Uterus (tissue), 4 donors: ENCODE measurements around the gene TMEM238L. TPM values are rescaled to one million over a fixed set of nuclear protein-coding genes. Genes with fewer than 3 reads are reported as not detected.

Experiments
- DNase-seq, 2 donors: peaks; one replicate each; pipeline ENCODE4 v3.0.0-alpha.2; 2019 to 2020
- H3K27ac ChIP-seq, 2 donors: fragments of 200-600 bp; sonication (generic); 1 replicate in 1 of 2; 2 replicates in 1 of 2; pipeline ENCODE4 v1.5.1; 2016 to 2018
- H3K27me3 ChIP-seq, 2 donors: fragments of 200-600 bp; sonication (generic); one replicate each; pipeline ENCODE4 v1.5.1; 2018 to 2019; ENCODE audit warnings: control low read depth in 1 of 2
- H3K36me3 ChIP-seq, 2 donors: fragments of 200-600 bp; sonication (generic); one replicate each; pipeline ENCODE4 v1.5.1; 2019; ENCODE audit warnings: control low read depth in 1 of 2
- H3K4me1 ChIP-seq, 2 donors: fragments of 200-600 bp; sonication (generic); one replicate each; pipeline ENCODE4 v1.5.1; 2018 to 2019; ENCODE audit warnings: control low read depth in 1 of 2
- H3K4me3 ChIP-seq, 2 donors: fragments of 200-600 bp; sonication (generic); 1 replicate in 1 of 2; 2 replicates in 1 of 2; pipeline ENCODE4 v1.5.1; 2018 to 2019; ENCODE audit warnings: mild to moderate bottlenecking in 1 of 2
- H3K9me3 ChIP-seq, 2 donors: fragments of 200-600 bp; sonication (generic); one replicate each; pipeline ENCODE4 v1.5.1; 2019; ENCODE audit warnings: control low read depth in 1 of 2
- POLR2A ChIP-seq, 2 donors: fragments of 450-650 bp; IDR thresholded peaks; one replicate each; pipeline ENCODE4 v1.6.1; 2016; ENCODE audit warnings: antibody characterized with exemption in 2 of 2, mild to moderate bottlenecking in 1 of 2, moderate library complexity in 1 of 2
- intact Hi-C: fragments of 100-400 bp; cut with DNase I; formaldehyde crosslinking; loops from one replicate; pipeline ENCODE4 v1.15.1; 2023; ENCODE audit warnings: low total_unique reads
- total RNA-seq, 4 donors: library from RNA; depleted of rRNA in 3 of 4; stranded (reverse); fragments of >200 nt in 3 of 4; gene quantifications; one replicate each; pipeline versions ENCODE4 v1.1.0 to v1.2.4, GENCODE V29; 2014 to 2023
- TF ChIP-seq, protein P1 (sequence below), 4 experiments: fragments of 200-600 bp in 2 of 4; fragments of 450-650 bp in 2 of 4; sonication (generic) in 2 of 4; IDR thresholded peaks; one replicate each; pipeline ENCODE4 v1.5.1; 2016 to 2019; ENCODE audit warnings: antibody characterized with exemption in 4 of 4, mild to moderate bottlenecking in 2 of 4, moderate library complexity in 1 of 4
- donor health status: DM: yes; HTN: yes; CAD: no.

The TMEM238L gene
- total RNA-seq, 4 donors from 2014 or later = not detected

GRCh38 chr17:10776381-10776780, 27.5 kb downstream of the TMEM238L start:
- no peaks in the 10 kb centered on the region for H3K4me1 ChIP-seq
- TF ChIP-seq, protein P1, sequence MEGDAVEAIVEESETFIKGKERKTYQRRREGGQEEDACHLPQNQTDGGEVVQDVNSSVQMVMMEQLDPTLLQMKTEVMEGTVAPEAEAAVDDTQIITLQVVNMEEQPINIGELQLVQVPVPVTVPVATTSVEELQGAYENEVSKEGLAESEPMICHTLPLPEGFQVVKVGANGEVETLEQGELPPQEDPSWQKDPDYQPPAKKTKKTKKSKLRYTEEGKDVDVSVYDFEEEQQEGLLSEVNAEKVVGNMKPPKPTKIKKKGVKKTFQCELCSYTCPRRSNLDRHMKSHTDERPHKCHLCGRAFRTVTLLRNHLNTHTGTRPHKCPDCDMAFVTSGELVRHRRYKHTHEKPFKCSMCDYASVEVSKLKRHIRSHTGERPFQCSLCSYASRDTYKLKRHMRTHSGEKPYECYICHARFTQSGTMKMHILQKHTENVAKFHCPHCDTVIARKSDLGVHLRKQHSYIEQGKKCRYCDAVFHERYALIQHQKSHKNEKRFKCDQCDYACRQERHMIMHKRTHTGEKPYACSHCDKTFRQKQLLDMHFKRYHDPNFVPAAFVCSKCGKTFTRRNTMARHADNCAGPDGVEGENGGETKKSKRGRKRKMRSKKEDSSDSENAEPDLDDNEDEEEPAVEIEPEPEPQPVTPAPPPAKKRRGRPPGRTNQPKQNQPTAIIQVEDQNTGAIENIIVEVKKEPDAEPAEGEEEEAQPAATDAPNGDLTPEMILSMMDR (IDR thresholded peaks at IDR 0.05) = no peak
- TF ChIP-seq POLR2A (IDR thresholded peaks at IDR 0.05) = no peak
- intact Hi-C loops = no loop called here
- H3K36me3 ChIP-seq = no peaks in the 10 kb centered on the region
- DNase-seq = no peak
- H3K27me3 ChIP-seq = no peaks in the 10 kb centered on the region
- H3K27ac ChIP-seq = no peak overlapping the region
- H3K9me3 ChIP-seq = peaks cover 0 to 10% of the 10 kb centered on the region in 2 donors
- H3K4me3 ChIP-seq = no peak overlapping the region

DNA sequence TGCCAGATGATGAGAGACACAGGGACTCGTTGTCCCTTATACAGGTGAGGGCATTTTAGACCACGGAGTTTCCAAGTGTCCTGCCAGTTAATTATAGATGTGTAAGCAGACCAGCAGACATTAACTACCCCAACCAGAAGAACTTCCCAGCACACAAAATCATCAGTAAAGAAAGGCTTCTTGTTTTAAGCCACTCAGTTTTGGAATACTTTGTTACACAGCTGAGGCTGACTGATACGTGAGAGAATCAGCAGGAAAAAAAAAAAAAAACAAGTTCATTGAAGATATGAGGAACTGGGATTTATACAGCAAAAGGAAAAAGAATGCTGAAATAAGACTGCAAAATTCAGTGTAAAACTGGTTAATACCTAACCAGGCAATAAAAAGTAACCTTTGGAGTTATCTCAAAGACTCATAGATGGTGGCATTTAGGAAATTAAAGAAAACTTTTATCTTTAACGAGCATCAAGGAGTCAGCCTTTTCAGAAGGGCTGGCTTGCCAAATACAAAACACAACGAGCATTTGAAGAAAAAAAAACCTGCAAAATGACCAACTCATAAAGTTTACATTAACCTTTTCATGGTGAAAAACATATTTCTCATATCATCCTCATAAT, 28.1 kb downstream of the TMEM238L start:
- DNase-seq = no peak
- Histone ChIP-seq H3K4me1 (no peaks in the 10 kb centered on the region), H3K27ac (no peak overlapping the region), H3K36me3 (no peaks in the 10 kb centered on the region), H3K4me3 (no peak overlapping the region), H3K27me3 (no peaks in the 10 kb centered on the region), H3K9me3 (peaks cover 0 to 10% of the 10 kb centered on the region in 2 donors)
- TF ChIP-seq, protein P1 (IDR thresholded peaks at IDR 0.05) = no peak
- TF ChIP-seq POLR2A (IDR thresholded peaks at IDR 0.05) = no peak
- intact Hi-C loops = no loop called here

DNA sequence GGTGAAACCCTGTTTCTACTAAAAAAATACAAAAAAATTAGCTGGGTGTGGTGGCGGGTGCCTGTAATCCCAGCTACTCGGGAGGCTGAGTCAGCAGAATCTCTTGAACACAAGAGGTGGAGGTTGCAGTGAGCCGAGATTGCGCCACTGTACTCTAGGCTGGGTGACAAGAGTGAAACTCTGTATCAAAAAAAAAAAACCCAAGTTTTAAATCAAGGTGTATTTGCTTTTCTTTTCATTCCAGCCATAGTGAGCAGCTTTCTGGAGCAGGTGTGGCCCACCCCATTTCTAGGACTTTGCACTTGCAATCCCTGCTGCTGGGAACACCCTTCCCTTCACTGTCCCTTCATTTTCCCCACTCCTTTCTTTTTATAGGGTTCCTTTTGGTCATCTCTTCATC, 28.8 kb downstream of the TMEM238L start:
- peaks cover 0 to 10% of the 10 kb centered on the region in 2 donors for H3K9me3 ChIP-seq
- no peaks in the 10 kb centered on the region for H3K4me1 ChIP-seq
- no peak overlapping the region for H3K4me3 ChIP-seq
- no peak for DNase-seq
- no peaks in the 10 kb centered on the region for H3K36me3 ChIP-seq
- intact Hi-C loops = no loop called here
- H3K27me3 ChIP-seq = no peaks in the 10 kb centered on the region
- TF ChIP-seq, protein P1 (IDR thresholded peaks at IDR 0.05) = no peak
- TF ChIP-seq POLR2A (IDR thresholded peaks at IDR 0.05) = no peak
- no peak overlapping the region for H3K27ac ChIP-seq

GRCh38 chr17:10773391-10773790, 30.5 kb downstream of the TMEM238L start:
- TF ChIP-seq POLR2A (IDR thresholded peaks at IDR 0.05) = no peak
- TF ChIP-seq, protein P1 (IDR thresholded peaks at IDR 0.05) = no peak

GRCh38 chr17:10772425-10773380, 31.2 kb downstream of the TMEM238L start:
- no peaks in the 10 kb centered on the region for H3K27me3 ChIP-seq
- TF ChIP-seq, protein P1 (IDR thresholded peaks at IDR 0.05) = peak in 1 of 4 experiments; percentile 12
- TF ChIP-seq POLR2A (IDR thresholded peaks at IDR 0.05) = no peak
- H3K4me1 ChIP-seq = no peaks in the 10 kb centered on the region
- H3K4me3 ChIP-seq = no peak overlapping the region
- no peak for DNase-seq
- H3K36me3 ChIP-seq = no peaks in the 10 kb centered on the region
- peaks cover 0 to 10% of the 10 kb centered on the region in 2 donors for H3K9me3 ChIP-seq
- H3K27ac ChIP-seq = no peak overlapping the region
- intact Hi-C loops = no loop called here

More at GRCh38 chr17:10773391-10773790, 30.5 kb downstream of the TMEM238L start:
- H3K9me3 ChIP-seq = peaks cover 0 to 10% of the 10 kb centered on the region in 2 donors
- no peak overlapping the region for H3K27ac ChIP-seq
- no peaks in the 10 kb centered on the region for H3K27me3 ChIP-seq
- H3K4me1 ChIP-seq = no peaks in the 10 kb centered on the region
- no peaks in the 10 kb centered on the region for H3K36me3 ChIP-seq
- intact Hi-C loops = no loop called here
- DNase-seq = no peak
- H3K4me3 ChIP-seq = no peak overlapping the region
